Esophagus muscularis mucosa (tissue), 4 donors: Measurements from ENCODE around the gene SORL1-AS1.

ENCODE experiments used
- CTCF ChIP-seq, 3 experiments: fragments of 200-600 bp in 2 of 3; fragments of 450-650 bp in 1 of 3; sonication (generic) in 2 of 3; IDR thresholded peaks; one replicate each; pipeline ENCODE4 v1.5.1; 2017 to 2019; ENCODE audit warnings: antibody characterized with exemption in 3 of 3, mild to moderate bottlenecking in 2 of 3, moderate library complexity in 1 of 3
- EP300 ChIP-seq: sonication (generic); formaldehyde crosslinking; IDR thresholded peaks from one replicate; pipeline ENCODE4 v1.6.1; 2017; ENCODE audit warnings: antibody characterized with exemption
- POLR2A ChIP-seq: fragments of 450-650 bp; IDR thresholded peaks from one replicate; pipeline ENCODE4 v1.6.1; 2017; ENCODE audit warnings: antibody characterized with exemption, moderate library complexity, mild to moderate bottlenecking, low read depth
- POLR2AphosphoS5 ChIP-seq, 2 donors: sonication (generic); formaldehyde crosslinking; IDR thresholded peaks; one replicate each; pipeline ENCODE4 v1.6.1; 2017; ENCODE audit warnings: antibody characterized with exemption in 2 of 2

GRCh38 chr11:121389651-121390050 is 63.1 kb downstream of the SORL1-AS1 start:
- no peak for TF ChIP-seq POLR2A
- TF ChIP-seq CTCF (IDR thresholded peaks at IDR 0.05), result no peak
- peak; percentile 67 to 82 for TF ChIP-seq POLR2AphosphoS5 (IDR thresholded peaks at IDR 0.05)
- no peak for TF ChIP-seq EP300
